ENCODE data around the gene BLNK.

The BLNK gene

DNA sequence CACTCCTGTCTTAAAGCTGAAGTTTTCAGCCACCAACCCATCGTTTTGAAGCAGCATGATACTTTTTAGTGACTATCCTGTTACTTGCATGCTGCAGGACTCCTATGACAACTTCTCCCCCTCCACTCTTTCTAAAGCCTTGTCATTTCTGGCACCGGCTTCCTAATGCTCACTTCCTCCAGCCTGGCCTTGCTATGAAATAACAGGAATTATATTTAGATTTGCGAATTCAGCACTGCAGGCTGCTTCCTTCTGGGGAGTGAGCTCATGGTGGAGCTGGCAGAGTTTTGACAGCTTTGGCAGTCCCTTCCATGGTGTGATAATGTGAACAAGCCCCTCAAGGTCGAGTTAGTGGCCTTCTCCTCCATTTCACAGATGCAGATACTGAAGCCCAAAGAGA is 13.4 kb downstream of the BLNK start:
- TF ChIP-seq ZBTB7A (IDR thresholded peaks at IDR 0.05; ENCODE audit: low read depth) (no peak), TAF1 (IDR thresholded peaks at IDR 0.05; ENCODE audit: low read depth) (no peak), CEBPB (IDR thresholded peaks at IDR 0.05) (no peak), NFIC (IDR thresholded peaks at IDR 0.05) (no peak), RAD21 (IDR thresholded peaks at IDR 0.05; ENCODE audit: low read depth) (no peak), TEAD4 (IDR thresholded peaks at IDR 0.05) (no peak)
- TF ChIP-seq, protein P1, sequence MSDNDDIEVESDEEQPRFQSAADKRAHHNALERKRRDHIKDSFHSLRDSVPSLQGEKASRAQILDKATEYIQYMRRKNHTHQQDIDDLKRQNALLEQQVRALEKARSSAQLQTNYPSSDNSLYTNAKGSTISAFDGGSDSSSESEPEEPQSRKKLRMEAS (IDR thresholded peaks at IDR 0.05): no peak

DNA sequence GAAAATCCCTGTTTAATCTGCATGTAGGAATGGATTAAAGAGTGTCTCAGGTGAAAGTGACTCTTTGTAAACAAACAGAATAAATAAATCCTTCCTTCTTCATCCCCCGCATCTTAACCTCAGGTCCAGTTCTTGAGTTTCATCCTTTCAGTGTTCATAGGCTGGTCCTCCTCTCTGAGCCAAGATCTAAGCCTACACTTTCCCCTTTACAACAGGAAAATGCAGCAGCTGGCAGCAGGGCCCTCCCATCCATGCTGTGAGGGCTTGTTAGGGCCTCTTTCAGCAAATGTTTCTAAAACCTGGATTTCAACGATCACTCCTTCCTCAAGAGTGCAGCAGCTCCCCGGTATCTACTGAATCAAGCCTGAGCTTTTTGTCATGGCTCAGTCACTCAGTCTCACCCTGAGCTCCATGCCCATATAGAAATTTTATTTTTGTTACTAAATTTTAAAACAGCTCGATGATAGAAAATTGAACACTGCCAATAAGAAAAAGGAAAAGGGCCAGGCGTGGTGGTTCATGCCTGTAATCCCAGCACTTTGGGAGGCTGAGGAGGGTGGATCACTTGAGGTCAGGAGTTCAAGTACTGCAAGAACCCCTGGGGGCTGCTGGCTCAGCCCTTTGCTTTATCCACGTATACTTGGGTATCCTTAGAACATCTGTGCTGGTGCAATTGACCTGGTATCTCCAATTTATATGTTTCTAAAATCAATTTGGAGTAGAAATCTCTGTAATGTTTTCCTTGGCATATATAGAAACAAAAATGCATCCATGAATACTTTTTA is 15.6 kb downstream of the BLNK start:
- TF ChIP-seq, protein P2, sequence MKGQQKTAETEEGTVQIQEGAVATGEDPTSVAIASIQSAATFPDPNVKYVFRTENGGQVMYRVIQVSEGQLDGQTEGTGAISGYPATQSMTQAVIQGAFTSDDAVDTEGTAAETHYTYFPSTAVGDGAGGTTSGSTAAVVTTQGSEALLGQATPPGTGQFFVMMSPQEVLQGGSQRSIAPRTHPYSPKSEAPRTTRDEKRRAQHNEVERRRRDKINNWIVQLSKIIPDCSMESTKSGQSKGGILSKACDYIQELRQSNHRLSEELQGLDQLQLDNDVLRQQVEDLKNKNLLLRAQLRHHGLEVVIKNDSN (IDR thresholded peaks at IDR 0.05): no peak

DNA sequence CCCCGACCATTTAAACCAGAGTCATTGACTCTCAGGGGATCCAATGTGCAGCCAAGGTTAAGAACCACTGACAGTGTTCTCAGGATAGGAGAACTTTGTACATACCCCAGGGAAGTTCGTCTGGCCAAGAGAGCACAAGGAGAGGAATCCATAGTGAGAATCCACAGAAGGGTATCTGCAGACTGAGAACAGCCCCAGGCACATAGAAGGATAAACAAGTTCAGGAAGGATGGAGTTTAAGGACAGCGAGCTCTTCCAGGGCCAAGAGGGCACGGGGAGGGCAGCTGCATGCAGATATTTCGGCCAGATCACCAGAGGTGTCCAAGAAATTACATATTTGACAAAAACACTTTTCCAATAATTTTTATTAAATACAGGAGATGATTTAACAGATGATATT is 16.4 kb downstream of the BLNK start:
- no peak for TF ChIP-seq TCF12 (IDR thresholded peaks at IDR 0.05; ENCODE audit: low read depth)
- TF ChIP-seq, protein P2 (IDR thresholded peaks at IDR 0.05): no peak
- no peak for TF ChIP-seq EP300 (IDR thresholded peaks at IDR 0.05; ENCODE audit: borderline replicate concordance)
- no peak for TF ChIP-seq EGR1 (IDR thresholded peaks at IDR 0.05)
- TF ChIP-seq ZBTB7A (IDR thresholded peaks at IDR 0.05; ENCODE audit: low read depth): no peak
- TF ChIP-seq, protein P3, sequence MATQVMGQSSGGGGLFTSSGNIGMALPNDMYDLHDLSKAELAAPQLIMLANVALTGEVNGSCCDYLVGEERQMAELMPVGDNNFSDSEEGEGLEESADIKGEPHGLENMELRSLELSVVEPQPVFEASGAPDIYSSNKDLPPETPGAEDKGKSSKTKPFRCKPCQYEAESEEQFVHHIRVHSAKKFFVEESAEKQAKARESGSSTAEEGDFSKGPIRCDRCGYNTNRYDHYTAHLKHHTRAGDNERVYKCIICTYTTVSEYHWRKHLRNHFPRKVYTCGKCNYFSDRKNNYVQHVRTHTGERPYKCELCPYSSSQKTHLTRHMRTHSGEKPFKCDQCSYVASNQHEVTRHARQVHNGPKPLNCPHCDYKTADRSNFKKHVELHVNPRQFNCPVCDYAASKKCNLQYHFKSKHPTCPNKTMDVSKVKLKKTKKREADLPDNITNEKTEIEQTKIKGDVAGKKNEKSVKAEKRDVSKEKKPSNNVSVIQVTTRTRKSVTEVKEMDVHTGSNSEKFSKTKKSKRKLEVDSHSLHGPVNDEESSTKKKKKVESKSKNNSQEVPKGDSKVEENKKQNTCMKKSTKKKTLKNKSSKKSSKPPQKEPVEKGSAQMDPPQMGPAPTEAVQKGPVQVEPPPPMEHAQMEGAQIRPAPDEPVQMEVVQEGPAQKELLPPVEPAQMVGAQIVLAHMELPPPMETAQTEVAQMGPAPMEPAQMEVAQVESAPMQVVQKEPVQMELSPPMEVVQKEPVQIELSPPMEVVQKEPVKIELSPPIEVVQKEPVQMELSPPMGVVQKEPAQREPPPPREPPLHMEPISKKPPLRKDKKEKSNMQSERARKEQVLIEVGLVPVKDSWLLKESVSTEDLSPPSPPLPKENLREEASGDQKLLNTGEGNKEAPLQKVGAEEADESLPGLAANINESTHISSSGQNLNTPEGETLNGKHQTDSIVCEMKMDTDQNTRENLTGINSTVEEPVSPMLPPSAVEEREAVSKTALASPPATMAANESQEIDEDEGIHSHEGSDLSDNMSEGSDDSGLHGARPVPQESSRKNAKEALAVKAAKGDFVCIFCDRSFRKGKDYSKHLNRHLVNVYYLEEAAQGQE (IDR thresholded peaks at IDR 0.05; ENCODE audit: low read depth): no peak
- no peak for TF ChIP-seq TEAD4 (IDR thresholded peaks at IDR 0.05)

DNA sequence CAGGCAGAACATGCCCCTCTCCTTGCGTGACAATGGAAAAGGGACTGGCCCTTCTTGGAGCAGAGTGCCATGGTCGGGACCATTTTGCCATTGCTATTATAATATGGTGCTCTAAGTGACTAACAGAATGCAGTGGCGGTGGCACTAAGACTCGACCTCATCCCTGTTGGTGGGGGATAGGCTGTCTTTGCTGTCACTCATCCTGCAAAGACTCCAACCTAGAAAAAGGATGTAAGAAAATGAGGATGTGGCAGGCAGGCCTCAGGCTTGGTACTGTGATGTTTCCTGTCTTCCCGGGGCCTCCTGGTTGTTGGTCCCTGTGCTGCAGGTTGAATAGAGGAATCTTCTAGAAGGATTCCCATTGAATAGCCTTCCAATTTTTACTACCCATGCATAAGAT is 18.6 kb downstream of the BLNK start:
- TF ChIP-seq NFIC (IDR thresholded peaks at IDR 0.05) (no peak), TAF1 (IDR thresholded peaks at IDR 0.05; ENCODE audit: low read depth) (no peak), RAD21 (IDR thresholded peaks at IDR 0.05; ENCODE audit: low read depth) (no peak), TEAD4 (IDR thresholded peaks at IDR 0.05) (no peak), CREB1 (IDR thresholded peaks at IDR 0.05; ENCODE audit: low read depth) (no peak), TCF12 (IDR thresholded peaks at IDR 0.05; ENCODE audit: low read depth) (no peak), FOXM1 (IDR thresholded peaks at IDR 0.05; ENCODE audit: borderline replicate concordance, low read depth) (no peak), EGR1 (IDR thresholded peaks at IDR 0.05) (no peak), EP300 (IDR thresholded peaks at IDR 0.05; ENCODE audit: borderline replicate concordance) (no peak), ZBTB7A (IDR thresholded peaks at IDR 0.05; ENCODE audit: low read depth) (no peak), CEBPB (IDR thresholded peaks at IDR 0.05) (no peak)
- TF ChIP-seq, protein P2 (IDR thresholded peaks at IDR 0.05): no peak
- TF ChIP-seq, protein P1 (IDR thresholded peaks at IDR 0.05): no peak
- TF ChIP-seq, protein P3 (IDR thresholded peaks at IDR 0.05; ENCODE audit: low read depth): no peak

DNA sequence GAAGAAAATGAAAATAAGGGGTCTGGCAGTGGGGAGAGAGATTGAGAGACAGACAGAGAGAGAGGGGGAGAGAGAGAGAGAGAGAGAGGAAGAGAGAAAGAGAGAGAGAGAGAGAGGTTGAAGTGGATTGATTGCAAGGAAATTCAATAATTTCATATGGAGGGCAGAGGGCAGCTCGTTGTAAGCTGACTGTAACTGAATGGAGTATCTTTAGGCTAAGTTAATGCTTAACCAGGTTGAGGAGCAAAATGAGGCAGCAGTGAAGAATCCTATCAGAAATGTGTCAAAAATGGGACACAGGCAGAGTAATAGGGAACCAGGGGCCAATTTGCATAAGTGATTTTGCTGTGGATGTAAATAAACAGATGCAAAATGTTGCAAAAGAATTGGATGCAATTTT is 21.0 kb downstream of the BLNK start:
- TF ChIP-seq TCF12 (IDR thresholded peaks at IDR 0.05; ENCODE audit: low read depth): no peak
- TF ChIP-seq TEAD4 (IDR thresholded peaks at IDR 0.05): no peak
- no peak for TF ChIP-seq CEBPB (IDR thresholded peaks at IDR 0.05)
- TF ChIP-seq, protein P2 (IDR thresholded peaks at IDR 0.05): no peak
- TF ChIP-seq, protein P3 (IDR thresholded peaks at IDR 0.05; ENCODE audit: low read depth): no peak
- no peak for TF ChIP-seq YY1 (IDR thresholded peaks at IDR 0.05; ENCODE audit: low read depth)
- TF ChIP-seq RAD21 (IDR thresholded peaks at IDR 0.05; ENCODE audit: low read depth): no peak
- TF ChIP-seq FOXM1 (IDR thresholded peaks at IDR 0.05; ENCODE audit: borderline replicate concordance, low read depth): no peak
- no peak for TF ChIP-seq CREB1 (IDR thresholded peaks at IDR 0.05; ENCODE audit: low read depth)
- TF ChIP-seq EP300 (IDR thresholded peaks at IDR 0.05; ENCODE audit: borderline replicate concordance): no peak
- TF ChIP-seq, protein P1 (IDR thresholded peaks at IDR 0.05): no peak
- TF ChIP-seq TAF1 (IDR thresholded peaks at IDR 0.05; ENCODE audit: low read depth): no peak
- TF ChIP-seq ZBTB7A (IDR thresholded peaks at IDR 0.05; ENCODE audit: low read depth): no peak
- TF ChIP-seq NFIC (IDR thresholded peaks at IDR 0.05): no peak
- no peak for TF ChIP-seq EGR1 (IDR thresholded peaks at IDR 0.05)
